ENCODE measurements around the gene FZD7. TPM values are rescaled to one million over a fixed set of nuclear protein-coding genes. Genes with fewer than 3 reads are reported as not detected.

Gene FZD7
- total RNA-seq, 4 donors from 2014 or later: 2.6 to 11.3 (median 4.0) TPM

GRCh38 chr2:201987426-201987825 is 46.2 kb upstream of the FZD7 start:
- Histone ChIP-seq H3K27ac (no peak overlapping the region), H3K9me3 (no peaks in the 10 kb centered on the region), H3K4me3 (no peak overlapping the region), H3K27me3 (no peaks in the 10 kb centered on the region), H3K36me3 (no peaks in the 10 kb centered on the region), H3K4me1 (peaks cover 0 to 5% (median 0%) of the 10 kb centered on the region in 3 donors)
- no peak for DNase-seq
- intact Hi-C loops (cut with DNase I): no loop called here
- TF ChIP-seq CTCF (IDR thresholded peaks at IDR 0.05) (no peak), POLR2A (IDR thresholded peaks at IDR 0.05) (no peak)
- WGBS, 2 donors: 84 to 91% methylated on average over 2 of the region's 2 CpGs

- WGBS, 2 donors: 88 to 100% methylated on average over 1 to 2 of the region's 2 CpGs
- H3K27me3 ChIP-seq: no peaks in the 10 kb centered on the region
- H3K9me3 ChIP-seq: no peaks in the 10 kb centered on the region
- H3K4me1 ChIP-seq: peaks cover 0 to 2% (median 0%) of the 10 kb centered on the region in 3 donors
- intact Hi-C loops (cut with DNase I): no loop called here
- DNase-seq: no peak
- TF ChIP-seq CTCF (IDR thresholded peaks at IDR 0.05): no peak
- no peak for TF ChIP-seq POLR2A (IDR thresholded peaks at IDR 0.05)
- H3K4me3 ChIP-seq: no peak overlapping the region
- H3K27ac ChIP-seq: no peak overlapping the region
- H3K36me3 ChIP-seq: no peaks in the 10 kb centered on the region
These were observed 43.6 kb upstream of the FZD7 start for GRCh38 chr2:201990069-201990468.

GRCh38 chr2:201992960-201993359 is 40.7 kb upstream of the FZD7 start:
- Histone ChIP-seq H3K4me3 (no peak overlapping the region), H3K36me3 (no peaks in the 10 kb centered on the region), H3K4me1 (peaks cover 0 to 10% (median 0%) of the 10 kb centered on the region in 3 donors), H3K27me3 (no peaks in the 10 kb centered on the region), H3K27ac (no peak overlapping the region), H3K9me3 (no peaks in the 10 kb centered on the region)
- WGBS, 2 donors: 88 to 89% methylated on average over 4 of the region's 4 CpGs
- no peak for DNase-seq
- no peak for TF ChIP-seq POLR2A (IDR thresholded peaks at IDR 0.05)
- TF ChIP-seq CTCF (IDR thresholded peaks at IDR 0.05): no peak
- intact Hi-C loops (cut with DNase I): no loop called here

- no peak for TF ChIP-seq POLR2A (IDR thresholded peaks at IDR 0.05)
- no peak for TF ChIP-seq CTCF (IDR thresholded peaks at IDR 0.05)
- WGBS, 2 donors: 81 to 86% methylated on average over 2 of the region's 2 CpGs
- H3K4me1 ChIP-seq: peaks cover 0 to 10% (median 0%) of the 10 kb centered on the region in 3 donors
- H3K27ac ChIP-seq: no peak overlapping the region
- H3K4me3 ChIP-seq: no peak overlapping the region
- no peaks in the 10 kb centered on the region for H3K9me3 ChIP-seq
- intact Hi-C loops (cut with DNase I): no loop called here
- H3K36me3 ChIP-seq: no peaks in the 10 kb centered on the region
- no peaks in the 10 kb centered on the region for H3K27me3 ChIP-seq
- no peak for DNase-seq
These were observed 38.5 kb upstream of the FZD7 start for GRCh38 chr2:201994973-201995638.

GRCh38 chr2:201996006-201996405 is 37.6 kb upstream of the FZD7 start:
- Histone ChIP-seq H3K27me3 (no peaks in the 10 kb centered on the region), H3K27ac (no peak overlapping the region), H3K4me3 (no peak overlapping the region), H3K4me1 (peaks cover 0 to 10% (median 0%) of the 10 kb centered on the region in 3 donors), H3K36me3 (no peaks in the 10 kb centered on the region), H3K9me3 (no peaks in the 10 kb centered on the region)
- TF ChIP-seq POLR2A (IDR thresholded peaks at IDR 0.05) (no peak), CTCF (IDR thresholded peaks at IDR 0.05) (no peak)
- intact Hi-C loops (cut with DNase I): no loop called here
- 28 to 36% methylated on average over 4 to 6 of the region's 11 CpGs for WGBS, 2 donors
- DNase-seq: no peak
